ENCODE measurements around the gene UTF1.
A peak's percentile ranks its signal among the peaks of the same experiment; 100 is the strongest.

Gene UTF1

GRCh38 chr10:133272301-133272963, 42.4 kb downstream of the UTF1 start:
- Histone ChIP-seq H3K27me3 (replicated peaks; ENCODE audit: control insufficient read depth, insufficient read depth, low read length, poor library complexity, severe bottlenecking) (no peaks in the 10 kb centered on the region), H3K4me1 (ENCODE audit: control insufficient read depth, insufficient read depth, low read length, poor library complexity, severe bottlenecking) (peaks cover 32% of the 10 kb centered on the region), H3K4me3 (ENCODE audit: insufficient read depth, low read depth, low read length, poor library complexity, severe bottlenecking) (no peak overlapping the region), H3K36me3 (ENCODE audit: control insufficient read depth, insufficient read depth, low read length) (peaks cover 64% of the 10 kb centered on the region), H3K27ac (ENCODE audit: insufficient read depth, low read length, poor library complexity, severe bottlenecking) (no peak overlapping the region), H3K9me3 (ENCODE audit: control insufficient read depth, low read length) (no peaks in the 10 kb centered on the region)
- DNase-seq, result no peak

GRCh38 chr10:133272964-133273420, 43.0 kb downstream of the UTF1 start:
- DNase-seq, result no peak
- peaks cover 37% of the 10 kb centered on the region for H3K4me1 ChIP-seq (ENCODE audit: control insufficient read depth, insufficient read depth, low read length, poor library complexity, severe bottlenecking)
- H3K9me3 ChIP-seq (ENCODE audit: control insufficient read depth, low read length), result no peaks in the 10 kb centered on the region
- H3K36me3 ChIP-seq (ENCODE audit: control insufficient read depth, insufficient read depth, low read length), result peaks cover 58% of the 10 kb centered on the region
- no peaks in the 10 kb centered on the region for H3K27me3 ChIP-seq (replicated peaks; ENCODE audit: control insufficient read depth, insufficient read depth, low read length, poor library complexity, severe bottlenecking)
- no peak overlapping the region for H3K4me3 ChIP-seq (ENCODE audit: insufficient read depth, low read depth, low read length, poor library complexity, severe bottlenecking)
- H3K27ac ChIP-seq (ENCODE audit: insufficient read depth, low read length, poor library complexity, severe bottlenecking), result peak overlapping the region; percentile 63

- Histone ChIP-seq H3K36me3 (ENCODE audit: control insufficient read depth, insufficient read depth, low read length) (peaks cover 52% of the 10 kb centered on the region), H3K27ac (ENCODE audit: insufficient read depth, low read length, poor library complexity, severe bottlenecking) (peak overlapping the region; percentile 63), H3K4me1 (ENCODE audit: control insufficient read depth, insufficient read depth, low read length, poor library complexity, severe bottlenecking) (peaks cover 44% of the 10 kb centered on the region)
These were observed 43.6 kb downstream of the UTF1 start for GRCh38 chr10:133273534-133274143.

GRCh38 chr10:133274751-133275683, 45.0 kb downstream of the UTF1 start:
- H3K9me3 ChIP-seq (ENCODE audit: control insufficient read depth, low read length), result no peaks in the 10 kb centered on the region
- no peaks in the 10 kb centered on the region for H3K27me3 ChIP-seq (replicated peaks; ENCODE audit: control insufficient read depth, insufficient read depth, low read length, poor library complexity, severe bottlenecking)
- H3K36me3 ChIP-seq (ENCODE audit: control insufficient read depth, insufficient read depth, low read length), result peaks cover 38% of the 10 kb centered on the region
- H3K4me1 ChIP-seq (ENCODE audit: control insufficient read depth, insufficient read depth, low read length, poor library complexity, severe bottlenecking), result peaks cover 52% of the 10 kb centered on the region
- peak overlapping the region; percentile 96 for H3K27ac ChIP-seq (ENCODE audit: insufficient read depth, low read length, poor library complexity, severe bottlenecking)
- DNase-seq, result peak; percentile 81 to 89 (median 82)
- peak overlapping the region; percentile 85 for H3K4me3 ChIP-seq (ENCODE audit: insufficient read depth, low read depth, low read length, poor library complexity, severe bottlenecking)

More at GRCh38 chr10:133273534-133274143, 43.6 kb downstream of the UTF1 start:
- Histone ChIP-seq H3K9me3 (ENCODE audit: control insufficient read depth, low read length) (no peaks in the 10 kb centered on the region), H3K27me3 (replicated peaks; ENCODE audit: control insufficient read depth, insufficient read depth, low read length, poor library complexity, severe bottlenecking) (no peaks in the 10 kb centered on the region), H3K4me3 (ENCODE audit: insufficient read depth, low read depth, low read length, poor library complexity, severe bottlenecking) (no peak overlapping the region)
- DNase-seq, result no peak

GRCh38 chr10:133275684-133276092, 45.7 kb downstream of the UTF1 start:
- DNase-seq, result peak in 1 of 3 donors; percentile 19
- peaks cover 52% of the 10 kb centered on the region for H3K4me1 ChIP-seq (ENCODE audit: control insufficient read depth, insufficient read depth, low read length, poor library complexity, severe bottlenecking)
- no peaks in the 10 kb centered on the region for H3K27me3 ChIP-seq (replicated peaks; ENCODE audit: control insufficient read depth, insufficient read depth, low read length, poor library complexity, severe bottlenecking)
- peak overlapping the region; percentile 85 for H3K4me3 ChIP-seq (ENCODE audit: insufficient read depth, low read depth, low read length, poor library complexity, severe bottlenecking)
- no peaks in the 10 kb centered on the region for H3K9me3 ChIP-seq (ENCODE audit: control insufficient read depth, low read length)
- peak overlapping the region; percentile 96 for H3K27ac ChIP-seq (ENCODE audit: insufficient read depth, low read length, poor library complexity, severe bottlenecking)
- peaks cover 32% of the 10 kb centered on the region for H3K36me3 ChIP-seq (ENCODE audit: control insufficient read depth, insufficient read depth, low read length)

GRCh38 chr10:133276100-133276434, 46.0 kb downstream of the UTF1 start:
- H3K4me3 ChIP-seq (ENCODE audit: insufficient read depth, low read depth, low read length, poor library complexity, severe bottlenecking), result peak overlapping the region; percentile 85
- peaks cover 52% of the 10 kb centered on the region for H3K4me1 ChIP-seq (ENCODE audit: control insufficient read depth, insufficient read depth, low read length, poor library complexity, severe bottlenecking)
- H3K36me3 ChIP-seq (ENCODE audit: control insufficient read depth, insufficient read depth, low read length), result peaks cover 28% of the 10 kb centered on the region
- no peak for DNase-seq
- peak overlapping the region; percentile 96 for H3K27ac ChIP-seq (ENCODE audit: insufficient read depth, low read length, poor library complexity, severe bottlenecking)
- H3K9me3 ChIP-seq (ENCODE audit: control insufficient read depth, low read length), result no peaks in the 10 kb centered on the region
- no peaks in the 10 kb centered on the region for H3K27me3 ChIP-seq (replicated peaks; ENCODE audit: control insufficient read depth, insufficient read depth, low read length, poor library complexity, severe bottlenecking)

- H3K4me1 ChIP-seq (ENCODE audit: control insufficient read depth, insufficient read depth, low read length, poor library complexity, severe bottlenecking), result peaks cover 52% of the 10 kb centered on the region
- H3K9me3 ChIP-seq (ENCODE audit: control insufficient read depth, low read length), result no peaks in the 10 kb centered on the region
- peak; percentile 57 to 72 (median 59) for DNase-seq
- H3K36me3 ChIP-seq (ENCODE audit: control insufficient read depth, insufficient read depth, low read length), result peaks cover 27% of the 10 kb centered on the region
- peak within 1 kb of the TSS; percentile 85 for H3K4me3 ChIP-seq (ENCODE audit: insufficient read depth, low read depth, low read length, poor library complexity, severe bottlenecking)
- no peaks in the 10 kb centered on the region for H3K27me3 ChIP-seq (replicated peaks; ENCODE audit: control insufficient read depth, insufficient read depth, low read length, poor library complexity, severe bottlenecking)
- peak within 1 kb of the TSS; percentile 96 for H3K27ac ChIP-seq (ENCODE audit: insufficient read depth, low read length, poor library complexity, severe bottlenecking)
These were observed 46.6 kb downstream of the UTF1 start, which contains the start of gene ADAM8 for GRCh38 chr10:133276435-133277201. Gene ADAM8, minus strand, starts transcription at chr10:133276868. Its CDS starts 51 bp downstream, at chr10:133276817.

GRCh38 chr10:133277277-133277992, 47.4 kb downstream of the UTF1 start:
- H3K36me3 ChIP-seq (ENCODE audit: control insufficient read depth, insufficient read depth, low read length), result peaks cover 26% of the 10 kb centered on the region
- no peaks in the 10 kb centered on the region for H3K27me3 ChIP-seq (replicated peaks; ENCODE audit: control insufficient read depth, insufficient read depth, low read length, poor library complexity, severe bottlenecking)
- H3K9me3 ChIP-seq (ENCODE audit: control insufficient read depth, low read length), result no peaks in the 10 kb centered on the region
- no peak overlapping the region for H3K4me3 ChIP-seq (ENCODE audit: insufficient read depth, low read depth, low read length, poor library complexity, severe bottlenecking)
- no peak for DNase-seq
- H3K4me1 ChIP-seq (ENCODE audit: control insufficient read depth, insufficient read depth, low read length, poor library complexity, severe bottlenecking), result peaks cover 52% of the 10 kb centered on the region
- peak overlapping the region; percentile 96 for H3K27ac ChIP-seq (ENCODE audit: insufficient read depth, low read length, poor library complexity, severe bottlenecking)
